ENCODE data around the gene CELF4.

The CELF4 gene

GRCh38 chr18:37419315-37419714 lies 146.3 kb downstream of the CELF4 start:
- TF ChIP-seq EZH2phosphoT487 (IDR thresholded peaks at IDR 0.05; ENCODE audit: borderline replicate concordance, low read length) = no peak
- no peak for TF ChIP-seq CTCF (IDR thresholded peaks at IDR 0.05; ENCODE audit: low read depth, low read length, poor library complexity, severe bottlenecking)
- Histone ChIP-seq H3K4me3 (ENCODE audit: low read length) (no peak overlapping the region), H3K27me3 (ENCODE audit: control insufficient read depth, low read length) (no peaks in the 10 kb centered on the region), H3K4me2 (ENCODE audit: low read length) (no peak overlapping the region), H3K27ac (ENCODE audit: low read depth, low read length) (no peak overlapping the region), H3K9me3 (ENCODE audit: control insufficient read depth, insufficient read depth, low read length) (no peaks in the 10 kb centered on the region), H3K4me1 (ENCODE audit: control insufficient read depth, low read length) (no peaks in the 10 kb centered on the region), H3F3A (ENCODE audit: control insufficient read depth, insufficient read depth) (no peaks in the 10 kb centered on the region), H3K79me2 (ENCODE audit: control insufficient read depth, low read length) (no peaks in the 10 kb centered on the region), H3K9me2 (replicated peaks; ENCODE audit: control insufficient read depth, low read length) (no peaks in the 10 kb centered on the region), H3K36me3 (ENCODE audit: control insufficient read depth, low read length) (no peaks in the 10 kb centered on the region), H4K20me1 (ENCODE audit: control insufficient read depth, insufficient read depth, low read depth, low read length) (no peaks in the 10 kb centered on the region)

- Histone ChIP-seq H3K4me1 (ENCODE audit: control insufficient read depth, low read length) (no peaks in the 10 kb centered on the region), H3K36me3 (ENCODE audit: control insufficient read depth, low read length) (no peaks in the 10 kb centered on the region), H3F3A (ENCODE audit: control insufficient read depth, insufficient read depth) (no peaks in the 10 kb centered on the region), H3K27ac (ENCODE audit: low read depth, low read length) (no peak overlapping the region), H4K20me1 (ENCODE audit: control insufficient read depth, insufficient read depth, low read depth, low read length) (no peaks in the 10 kb centered on the region), H3K27me3 (ENCODE audit: control insufficient read depth, low read length) (no peaks in the 10 kb centered on the region), H3K9me3 (ENCODE audit: control insufficient read depth, insufficient read depth, low read length) (no peaks in the 10 kb centered on the region), H3K4me2 (ENCODE audit: low read length) (no peak overlapping the region), H3K79me2 (ENCODE audit: control insufficient read depth, low read length) (no peaks in the 10 kb centered on the region), H3K4me3 (ENCODE audit: low read length) (no peak overlapping the region), H3K9me2 (replicated peaks; ENCODE audit: control insufficient read depth, low read length) (no peaks in the 10 kb centered on the region)
- TF ChIP-seq EZH2phosphoT487 (IDR thresholded peaks at IDR 0.05; ENCODE audit: borderline replicate concordance, low read length) = no peak
- no peak for TF ChIP-seq CTCF (IDR thresholded peaks at IDR 0.05; ENCODE audit: low read depth, low read length, poor library complexity, severe bottlenecking)
Observed at GRCh38 chr18:37414816-37415215, 150.8 kb downstream of the CELF4 start.

GRCh38 chr18:37412829-37413228 lies 152.8 kb downstream of the CELF4 start:
- Histone ChIP-seq H3K27me3 (ENCODE audit: control insufficient read depth, low read length) (no peaks in the 10 kb centered on the region), H3K4me2 (ENCODE audit: low read length) (no peak overlapping the region), H3K4me3 (ENCODE audit: low read length) (no peak overlapping the region), H3K9me3 (ENCODE audit: control insufficient read depth, insufficient read depth, low read length) (no peaks in the 10 kb centered on the region), H3K9me2 (replicated peaks; ENCODE audit: control insufficient read depth, low read length) (no peaks in the 10 kb centered on the region), H3F3A (ENCODE audit: control insufficient read depth, insufficient read depth) (no peaks in the 10 kb centered on the region), H4K20me1 (ENCODE audit: control insufficient read depth, insufficient read depth, low read depth, low read length) (no peaks in the 10 kb centered on the region), H3K27ac (ENCODE audit: low read depth, low read length) (no peak overlapping the region), H3K4me1 (ENCODE audit: control insufficient read depth, low read length) (no peaks in the 10 kb centered on the region), H3K36me3 (ENCODE audit: control insufficient read depth, low read length) (no peaks in the 10 kb centered on the region), H3K79me2 (ENCODE audit: control insufficient read depth, low read length) (no peaks in the 10 kb centered on the region)
- TF ChIP-seq CTCF (IDR thresholded peaks at IDR 0.05; ENCODE audit: low read depth, low read length, poor library complexity, severe bottlenecking) = no peak
- TF ChIP-seq EZH2phosphoT487 (IDR thresholded peaks at IDR 0.05; ENCODE audit: borderline replicate concordance, low read length) = no peak

- H3K9me3 ChIP-seq (ENCODE audit: control insufficient read depth, insufficient read depth, low read length) = no peaks in the 10 kb centered on the region
- no peak for TF ChIP-seq CTCF (IDR thresholded peaks at IDR 0.05; ENCODE audit: low read depth, low read length, poor library complexity, severe bottlenecking)
- TF ChIP-seq EZH2phosphoT487 (IDR thresholded peaks at IDR 0.05; ENCODE audit: borderline replicate concordance, low read length) = no peak
- H4K20me1 ChIP-seq (ENCODE audit: control insufficient read depth, insufficient read depth, low read depth, low read length) = no peaks in the 10 kb centered on the region
- no peaks in the 10 kb centered on the region for H3K79me2 ChIP-seq (ENCODE audit: control insufficient read depth, low read length)
- H3K36me3 ChIP-seq (ENCODE audit: control insufficient read depth, low read length) = no peaks in the 10 kb centered on the region
- H3K27ac ChIP-seq (ENCODE audit: low read depth, low read length) = no peak overlapping the region
- no peaks in the 10 kb centered on the region for H3K4me1 ChIP-seq (ENCODE audit: control insufficient read depth, low read length)
- no peaks in the 10 kb centered on the region for H3K9me2 ChIP-seq (replicated peaks; ENCODE audit: control insufficient read depth, low read length)
- no peak overlapping the region for H3K4me3 ChIP-seq (ENCODE audit: low read length)
- no peaks in the 10 kb centered on the region for H3F3A ChIP-seq (ENCODE audit: control insufficient read depth, insufficient read depth)
- no peaks in the 10 kb centered on the region for H3K27me3 ChIP-seq (ENCODE audit: control insufficient read depth, low read length)
- no peak overlapping the region for H3K4me2 ChIP-seq (ENCODE audit: low read length)
Observed at GRCh38 chr18:37412333-37412732, 153.3 kb downstream of the CELF4 start.
